Muscle layer of colon (tissue), 2 donors: ENCODE results near the gene UVRAG.

Experiments
- H3K27ac ChIP-seq: one replicate; pipeline ENCODE4 v1.7.0; 2013; ENCODE audit warnings: low read depth, mild to moderate bottlenecking, low read length, moderate library complexity
- H3K27me3 ChIP-seq, 2 donors: one replicate each; pipeline ENCODE4 v1.7.0; 2013; ENCODE audit warnings: low read length in 2 of 2, mild to moderate bottlenecking in 2 of 2; ENCODE audit not compliant: insufficient read depth in 2 of 2, control insufficient read depth in 1 of 2
- H3K36me3 ChIP-seq: one replicate; pipeline ENCODE4 v1.7.0; 2013; ENCODE audit warnings: mild to moderate bottlenecking, low read length; ENCODE audit not compliant: insufficient read depth
- H3K4me1 ChIP-seq: one replicate; pipeline ENCODE4 v1.7.0; 2013; ENCODE audit warnings: mild to moderate bottlenecking, low read length; ENCODE audit not compliant: insufficient read depth
- H3K4me3 ChIP-seq, 2 donors: one replicate each; pipeline ENCODE4 v1.7.0; 2013; ENCODE audit warnings: low read length in 2 of 2, low read depth in 1 of 2, mild to moderate bottlenecking in 1 of 2, moderate library complexity in 1 of 2
- H3K9ac ChIP-seq: one replicate; pipeline ENCODE4 v1.7.0; 2013; ENCODE audit warnings: low read length
- H3K9me3 ChIP-seq: one replicate; pipeline ENCODE4 v1.7.0; 2013; ENCODE audit warnings: mild to moderate bottlenecking, low read length
- donor health status: abdominal sarcoma.
- donor health status: Adenocarcinoma of cecum.

Gene UVRAG

GRCh38 chr11:75893251-75893650 is 78.2 kb downstream of the UVRAG start:
- Histone ChIP-seq H3K27ac (no peak overlapping the region), H3K9me3 (no peaks in the 10 kb centered on the region), H3K36me3 (peaks cover 11% of the 10 kb centered on the region), H3K9ac (no peak overlapping the region), H3K4me3 (no peak overlapping the region), H3K4me1 (peaks cover 4% of the 10 kb centered on the region), H3K27me3 (no peaks in the 10 kb centered on the region)

DNA sequence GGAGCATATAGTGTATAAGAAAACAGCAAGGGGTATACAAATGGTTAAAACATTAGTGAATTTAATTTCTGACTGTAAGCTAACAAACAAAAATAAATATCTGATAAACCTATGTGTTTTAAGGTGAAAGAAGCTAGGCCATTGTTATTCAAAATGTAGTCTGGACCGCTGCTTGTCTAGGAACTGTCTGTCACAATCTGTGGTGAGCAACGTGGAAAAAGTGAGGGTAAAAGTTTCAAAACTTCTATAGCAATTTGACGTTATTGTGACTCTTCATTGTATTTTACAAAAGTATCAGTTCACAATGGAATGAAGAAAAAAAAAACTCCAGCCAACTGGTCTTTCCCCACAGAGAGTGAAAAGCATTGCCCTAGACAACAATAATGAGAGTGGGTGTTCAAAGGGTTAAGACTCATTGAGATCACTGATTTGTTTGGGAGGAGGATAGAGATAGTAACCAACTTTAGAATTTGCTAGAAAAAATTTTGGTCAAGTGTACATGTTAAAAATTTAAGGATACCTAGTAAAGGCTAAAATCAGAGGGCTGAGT is 79.1 kb downstream of the UVRAG start:
- no peak overlapping the region for H3K9ac ChIP-seq
- H3K4me3 ChIP-seq = no peak overlapping the region
- H3K9me3 ChIP-seq = no peaks in the 10 kb centered on the region
- H3K36me3 ChIP-seq = peaks cover 11% of the 10 kb centered on the region
- H3K4me1 ChIP-seq = peaks cover 4% of the 10 kb centered on the region
- H3K27ac ChIP-seq = no peak overlapping the region
- H3K27me3 ChIP-seq = no peaks in the 10 kb centered on the region

GRCh38 chr11:75896843-75897419 is 81.9 kb downstream of the UVRAG start:
- Histone ChIP-seq H3K27ac (no peak overlapping the region), H3K4me3 (no peak overlapping the region), H3K36me3 (peaks cover 8% of the 10 kb centered on the region), H3K4me1 (peaks cover 30% of the 10 kb centered on the region), H3K9me3 (no peaks in the 10 kb centered on the region), H3K9ac (no peak overlapping the region), H3K27me3 (no peaks in the 10 kb centered on the region)

DNA sequence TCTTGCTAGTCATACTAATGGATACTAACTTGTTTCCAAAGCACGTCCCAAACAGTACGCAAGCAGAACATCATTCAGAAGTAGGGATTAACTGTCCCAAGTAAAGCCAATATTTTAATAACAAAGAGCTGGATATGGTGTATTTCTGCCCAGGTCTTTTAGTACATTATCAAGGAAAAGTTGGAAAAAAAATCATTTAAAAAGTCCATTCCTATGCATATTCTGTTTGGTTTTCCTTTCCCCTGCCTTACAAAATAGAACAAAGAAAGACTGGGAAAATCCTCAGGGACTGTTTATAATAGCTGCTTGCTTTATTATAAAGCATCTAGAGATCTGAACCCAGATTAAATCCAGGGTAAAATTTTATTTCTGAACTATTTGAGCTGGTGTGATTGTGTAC is 83.9 kb downstream of the UVRAG start:
- Histone ChIP-seq H3K4me3 (no peak overlapping the region), H3K4me1 (peaks cover 38% of the 10 kb centered on the region), H3K27me3 (no peaks in the 10 kb centered on the region), H3K9ac (no peak overlapping the region), H3K36me3 (no peaks in the 10 kb centered on the region), H3K27ac (no peak overlapping the region), H3K9me3 (no peaks in the 10 kb centered on the region)

DNA sequence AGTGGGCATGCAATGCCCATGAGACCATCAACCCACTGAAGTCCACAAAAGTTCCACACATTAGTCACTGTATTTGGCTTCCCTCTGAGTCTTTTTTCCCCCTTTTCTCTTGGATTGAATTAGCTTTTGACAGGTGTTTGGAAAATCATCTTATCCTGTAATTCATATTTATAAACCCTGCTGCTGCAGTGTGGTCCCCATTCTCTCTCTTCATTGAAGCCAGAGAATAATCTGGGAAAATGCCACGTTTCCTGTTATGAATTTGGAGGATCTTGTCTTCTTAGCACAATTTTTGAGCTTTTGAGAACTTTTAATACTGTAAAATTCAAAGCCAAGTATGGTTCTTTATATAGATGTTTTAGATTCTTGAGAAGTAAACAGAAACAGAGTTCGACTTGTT is 84.8 kb downstream of the UVRAG start:
- Histone ChIP-seq H3K27ac (no peak overlapping the region), H3K4me3 (no peak overlapping the region), H3K9ac (no peak overlapping the region), H3K4me1 (peaks cover 44% of the 10 kb centered on the region), H3K36me3 (no peaks in the 10 kb centered on the region), H3K27me3 (no peaks in the 10 kb centered on the region), H3K9me3 (no peaks in the 10 kb centered on the region)

DNA sequence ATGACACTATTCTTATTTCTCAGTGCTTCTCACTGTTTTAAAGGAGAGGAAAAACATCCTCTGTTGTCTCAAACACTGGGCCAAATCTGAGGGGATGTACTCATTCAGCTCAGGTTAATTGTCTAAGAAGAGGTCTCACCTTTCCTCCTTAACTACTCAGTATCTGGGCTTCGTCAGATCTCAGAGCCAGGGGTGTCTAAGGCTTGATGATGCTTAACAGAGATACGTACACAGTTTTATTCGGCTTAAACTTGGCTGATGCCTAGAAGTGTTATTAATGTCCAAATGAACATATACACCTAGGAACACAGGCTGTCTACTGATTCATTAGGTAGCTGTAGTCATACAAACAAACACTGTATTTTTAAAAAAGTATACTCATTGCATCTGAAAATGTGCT is 85.8 kb downstream of the UVRAG start:
- Histone ChIP-seq H3K27me3 (no peaks in the 10 kb centered on the region), H3K4me1 (peaks cover 44% of the 10 kb centered on the region), H3K4me3 (no peak overlapping the region), H3K9ac (no peak overlapping the region), H3K27ac (no peak overlapping the region), H3K36me3 (no peaks in the 10 kb centered on the region), H3K9me3 (no peaks in the 10 kb centered on the region)

- H3K36me3 ChIP-seq = no peaks in the 10 kb centered on the region
- peaks cover 39% of the 10 kb centered on the region for H3K4me1 ChIP-seq
- H3K9ac ChIP-seq = no peak overlapping the region
Measured at GRCh38 chr11:75902631-75903030, 87.6 kb downstream of the UVRAG start.

GRCh38 chr11:75903276-75903675 is 88.3 kb downstream of the UVRAG start:
- no peaks in the 10 kb centered on the region for H3K9me3 ChIP-seq
- H3K36me3 ChIP-seq = no peaks in the 10 kb centered on the region
- no peak overlapping the region for H3K4me3 ChIP-seq
- peaks cover 39% of the 10 kb centered on the region for H3K4me1 ChIP-seq
- H3K9ac ChIP-seq = no peak overlapping the region
- no peaks in the 10 kb centered on the region for H3K27me3 ChIP-seq
- no peak overlapping the region for H3K27ac ChIP-seq

More at GRCh38 chr11:75902631-75903030, 87.6 kb downstream of the UVRAG start:
- no peak overlapping the region for H3K27ac ChIP-seq
- H3K27me3 ChIP-seq = no peaks in the 10 kb centered on the region
- H3K9me3 ChIP-seq = no peaks in the 10 kb centered on the region
- H3K4me3 ChIP-seq = no peak overlapping the region

DNA sequence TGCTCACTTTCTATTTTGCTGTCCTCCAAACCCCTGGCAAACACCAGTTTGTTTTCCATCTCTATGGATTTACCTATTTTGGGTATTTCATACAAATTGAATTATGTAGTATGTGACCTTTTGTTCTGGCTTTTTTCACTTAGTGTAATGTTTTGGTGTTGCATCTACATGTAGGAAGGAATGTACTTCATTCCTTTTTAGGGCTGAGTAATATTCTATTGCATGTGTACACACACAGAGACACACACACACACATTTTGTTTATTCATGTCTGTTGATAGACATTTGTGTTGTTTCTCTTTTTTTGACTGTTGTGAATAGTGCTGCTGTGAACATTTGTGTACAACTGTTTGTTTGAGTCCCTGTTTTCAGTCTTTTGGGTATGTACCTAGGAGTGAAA is 90.4 kb downstream of the UVRAG start:
- Histone ChIP-seq H3K36me3 (no peaks in the 10 kb centered on the region), H3K9me3 (no peaks in the 10 kb centered on the region), H3K27ac (no peak overlapping the region), H3K27me3 (no peaks in the 10 kb centered on the region), H3K4me1 (peaks cover 26% of the 10 kb centered on the region), H3K9ac (no peak overlapping the region), H3K4me3 (no peak overlapping the region)

- Histone ChIP-seq H3K36me3 (no peaks in the 10 kb centered on the region), H3K4me1 (peaks cover 25% of the 10 kb centered on the region), H3K9me3 (no peaks in the 10 kb centered on the region), H3K9ac (no peak overlapping the region), H3K27ac (no peak overlapping the region), H3K4me3 (no peak overlapping the region), H3K27me3 (no peaks in the 10 kb centered on the region)
Measured at GRCh38 chr11:75907906-75908527, 93.0 kb downstream of the UVRAG start.

DNA sequence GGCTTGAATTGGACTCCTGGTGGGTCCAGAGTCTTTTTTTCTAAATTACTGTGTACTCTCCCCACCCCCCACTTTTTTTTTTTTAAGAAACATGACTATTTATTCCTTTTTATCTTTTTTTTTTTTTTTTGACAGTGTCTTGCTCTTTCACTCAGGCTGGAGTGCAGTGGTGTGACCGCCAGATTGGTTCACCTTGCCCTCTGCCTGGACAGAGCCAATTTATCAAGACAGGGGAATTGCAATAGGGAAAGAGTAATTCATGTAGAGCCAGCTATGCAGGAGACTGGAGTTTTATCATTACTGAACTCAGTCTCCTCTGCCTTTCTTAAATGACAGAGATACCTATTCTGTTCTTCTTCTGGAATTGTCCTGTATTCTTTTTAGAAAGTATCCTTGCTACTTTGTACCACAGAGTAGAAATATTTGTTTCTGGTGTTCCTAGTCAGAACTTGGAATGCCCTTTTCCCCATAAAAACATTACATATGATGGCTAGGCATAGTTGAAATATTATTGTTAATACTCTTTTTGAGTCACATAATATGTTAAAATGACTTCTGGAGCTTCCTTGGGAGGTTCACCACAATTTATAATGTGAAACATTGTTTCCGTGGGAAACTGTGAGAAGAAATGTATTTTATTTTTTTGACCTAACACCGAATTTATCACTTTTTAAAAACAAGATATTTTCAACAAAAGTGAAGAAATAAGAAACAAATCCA is 95.6 kb downstream of the UVRAG start:
- Histone ChIP-seq H3K9ac (no peak overlapping the region), H3K27me3 (no peaks in the 10 kb centered on the region), H3K4me1 (peaks cover 12% of the 10 kb centered on the region), H3K27ac (no peak overlapping the region), H3K36me3 (no peaks in the 10 kb centered on the region), H3K9me3 (no peaks in the 10 kb centered on the region), H3K4me3 (no peak overlapping the region)
